Measurements from ENCODE around the gene ELAVL4. TPM values are rescaled to one million over a fixed set of nuclear protein-coding genes. Genes with fewer than 3 reads are reported as not detected.

ELAVL4 gene
- total RNA-seq, 3 donors from 2014 or later, result 0.52 to 8.3 (median 0.82) TPM

DNA sequence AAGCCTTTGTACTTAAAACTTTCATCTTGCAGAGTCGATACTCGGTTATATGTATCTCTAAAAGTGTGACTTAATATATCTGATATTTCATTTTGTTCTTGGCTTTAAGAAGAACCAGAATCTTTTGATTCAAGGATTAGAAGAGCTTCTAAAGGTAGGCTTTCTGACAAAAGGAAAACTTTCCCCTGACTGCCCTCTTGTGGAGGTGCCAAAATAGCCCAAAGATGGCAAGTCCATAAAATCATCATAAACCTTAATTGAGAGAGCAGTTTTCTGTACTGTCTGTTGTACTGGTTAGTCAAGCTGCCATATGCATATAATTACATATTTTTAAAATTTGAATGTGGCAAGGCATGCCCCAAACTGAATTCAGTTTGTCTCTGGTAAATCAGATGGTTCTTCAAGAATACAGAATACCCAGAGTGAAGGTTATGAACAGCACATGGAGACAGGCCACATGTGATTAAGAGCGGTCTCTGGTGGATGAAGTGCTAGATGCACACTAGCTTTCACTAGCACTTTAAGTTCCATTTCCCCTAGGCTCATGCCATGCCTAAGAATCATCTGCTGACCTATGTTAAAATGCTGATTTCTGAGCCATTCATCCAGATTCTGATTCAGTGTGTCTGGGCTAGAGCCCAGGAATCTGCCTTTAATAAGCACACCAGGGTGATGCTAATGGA lies 27.7 kb upstream of the ELAVL4 start:
- no peak for TF ChIP-seq CTCF (IDR thresholded peaks at IDR 0.05)
- intact Hi-C loops (cut with DNase I, micrococcal nuclease), result no loop called here
- Histone ChIP-seq H3K9me3 (no peaks in the 10 kb centered on the region), H3K4me3 (no peak overlapping the region), H3K4me1 (ENCODE audit: low read depth) (no peaks in the 10 kb centered on the region), H3K36me3 (ENCODE audit: low read depth) (no peaks in the 10 kb centered on the region)
- ATAC-seq, result no peak
- DNase-seq, result peak in 1 of 3 donors; percentile 27

- Histone ChIP-seq H3K36me3 (ENCODE audit: low read depth) (no peaks in the 10 kb centered on the region), H3K4me3 (no peak overlapping the region), H3K4me1 (ENCODE audit: low read depth) (no peaks in the 10 kb centered on the region), H3K9me3 (no peaks in the 10 kb centered on the region)
- no peak for DNase-seq
- ATAC-seq, result no peak
- no peak for TF ChIP-seq CTCF (IDR thresholded peaks at IDR 0.05)
- intact Hi-C loops (cut with DNase I, micrococcal nuclease), result no loop called here
Measured at GRCh38 chr1:50084389-50084788, 24.3 kb upstream of the ELAVL4 start.

DNA sequence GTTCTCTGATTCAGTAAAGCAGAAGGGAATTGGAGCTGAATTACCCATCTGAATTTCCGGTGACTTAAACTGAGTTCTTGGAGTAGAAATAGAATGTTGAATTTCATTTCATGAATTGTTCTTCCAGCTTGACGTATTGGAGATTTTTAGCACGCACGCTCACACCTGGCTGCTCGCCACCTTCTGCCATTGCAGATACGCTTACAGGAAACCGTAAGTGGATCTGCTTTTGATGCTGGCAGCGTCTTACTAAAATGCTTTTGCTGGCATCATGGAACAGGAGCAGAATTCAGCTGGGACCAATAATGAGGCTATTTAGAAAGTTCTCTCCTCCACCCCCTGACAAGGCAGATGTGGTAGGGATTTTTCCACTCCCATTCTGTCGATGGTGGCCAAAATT lies 17.7 kb upstream of the ELAVL4 start:
- H3K4me1 ChIP-seq (ENCODE audit: low read depth), result no peaks in the 10 kb centered on the region
- H3K36me3 ChIP-seq (ENCODE audit: low read depth), result no peaks in the 10 kb centered on the region
- H3K9me3 ChIP-seq, result no peaks in the 10 kb centered on the region
- intact Hi-C loops (cut with DNase I, micrococcal nuclease), result no loop called here
- no peak for DNase-seq
- no peak for ATAC-seq
- no peak for TF ChIP-seq CTCF (IDR thresholded peaks at IDR 0.05)
- no peak overlapping the region for H3K4me3 ChIP-seq

- ATAC-seq (no peak), DNase-seq (no peak)
- no peaks in the 10 kb centered on the region for H3K4me1 ChIP-seq (ENCODE audit: low read depth)
- intact Hi-C loops (cut with DNase I, micrococcal nuclease), result no loop called here
- no peak overlapping the region for H3K4me3 ChIP-seq
- no peaks in the 10 kb centered on the region for H3K36me3 ChIP-seq (ENCODE audit: low read depth)
- TF ChIP-seq CTCF (IDR thresholded peaks at IDR 0.05), result no peak
- H3K9me3 ChIP-seq, result no peaks in the 10 kb centered on the region
Measured at GRCh38 chr1:50095716-50096115, 13.0 kb upstream of the ELAVL4 start.

- H3K36me3 ChIP-seq (ENCODE audit: low read depth), result no peaks in the 10 kb centered on the region
- H3K4me3 ChIP-seq, result no peak overlapping the region
- no peaks in the 10 kb centered on the region for H3K4me1 ChIP-seq (ENCODE audit: low read depth)
- no peak for TF ChIP-seq CTCF (IDR thresholded peaks at IDR 0.05)
- H3K9me3 ChIP-seq, result no peaks in the 10 kb centered on the region
- intact Hi-C loops (cut with DNase I, micrococcal nuclease), result no loop called here
- no peak for DNase-seq
- no peak for ATAC-seq
Measured at GRCh38 chr1:50097021-50097679, 11.6 kb upstream of the ELAVL4 start.

All from mucosa of descending colon (tissue), 3 donors.